SIG-M5 treated with dmso at 0.1 percent for 504 hours (cell line): ENCODE data around the gene TMEM117.
"Not testable (repeated sequence)": the region's sequence is repeated elsewhere in the genome, so short reads cannot be mapped to it uniquely, and the experiment has no call there.

Experiments
- DNase-seq: peaks from one replicate; lab custom pipeline; 2025; ENCODE audit not compliant: unreplicated experiment; lab: John Stamatoyannopoulos, UW

The TMEM117 gene

GRCh38 chr12:43840338-43840737 lies 4.5 kb downstream of the TMEM117 start:
- DNase-seq: no peak

- DNase-seq: no peak
Measured at GRCh38 chr12:43841253-43841652, 5.4 kb downstream of the TMEM117 start.

- DNase-seq: no peak
Measured at GRCh38 chr12:43842259-43842658, 6.4 kb downstream of the TMEM117 start.

GRCh38 chr12:43847425-43848225 lies 11.7 kb downstream of the TMEM117 start:
- not testable (repeated sequence) for DNase-seq

GRCh38 chr12:43848226-43848507 lies 12.3 kb downstream of the TMEM117 start:
- no peak for DNase-seq

- DNase-seq: no peak
Measured at GRCh38 chr12:43848786-43849185, 12.9 kb downstream of the TMEM117 start.

GRCh38 chr12:43852744-43853143 lies 16.9 kb downstream of the TMEM117 start:
- no peak for DNase-seq

- no peak for DNase-seq
Measured at GRCh38 chr12:43856972-43857371, 21.1 kb downstream of the TMEM117 start.

GRCh38 chr12:43858096-43858495 lies 22.2 kb downstream of the TMEM117 start:
- DNase-seq: no peak

GRCh38 chr12:43858991-43859390 lies 23.1 kb downstream of the TMEM117 start:
- no peak for DNase-seq

- DNase-seq: no peak
Measured at GRCh38 chr12:43861015-43861839, 25.3 kb downstream of the TMEM117 start.

GRCh38 chr12:43861840-43862150 lies 25.9 kb downstream of the TMEM117 start:
- no peak for DNase-seq

- no peak for DNase-seq
Measured at GRCh38 chr12:43863770-43864366, 28.0 kb downstream of the TMEM117 start.

GRCh38 chr12:43864557-43864956 lies 28.7 kb downstream of the TMEM117 start:
- not testable (repeated sequence) for DNase-seq

GRCh38 chr12:43869184-43869583 lies 33.3 kb downstream of the TMEM117 start:
- no peak for DNase-seq

- not testable (repeated sequence) for DNase-seq
Measured at GRCh38 chr12:43869765-43870164, 33.9 kb downstream of the TMEM117 start.

- DNase-seq: not testable (repeated sequence)
Measured at GRCh38 chr12:43871258-43871657, 35.4 kb downstream of the TMEM117 start.

GRCh38 chr12:43872396-43872795 lies 36.5 kb downstream of the TMEM117 start:
- no peak for DNase-seq

- DNase-seq: no peak
Measured at GRCh38 chr12:43878050-43878449, 42.2 kb downstream of the TMEM117 start.

- DNase-seq: no peak
Measured at GRCh38 chr12:43880547-43880946, 44.7 kb downstream of the TMEM117 start.

GRCh38 chr12:43882578-43883178 lies 46.8 kb downstream of the TMEM117 start:
- DNase-seq: peak; percentile 78

GRCh38 chr12:43883311-43883710 lies 47.4 kb downstream of the TMEM117 start:
- DNase-seq: no peak
